ENCODE data around the gene TMEM40.

The TMEM40 gene

DNA sequence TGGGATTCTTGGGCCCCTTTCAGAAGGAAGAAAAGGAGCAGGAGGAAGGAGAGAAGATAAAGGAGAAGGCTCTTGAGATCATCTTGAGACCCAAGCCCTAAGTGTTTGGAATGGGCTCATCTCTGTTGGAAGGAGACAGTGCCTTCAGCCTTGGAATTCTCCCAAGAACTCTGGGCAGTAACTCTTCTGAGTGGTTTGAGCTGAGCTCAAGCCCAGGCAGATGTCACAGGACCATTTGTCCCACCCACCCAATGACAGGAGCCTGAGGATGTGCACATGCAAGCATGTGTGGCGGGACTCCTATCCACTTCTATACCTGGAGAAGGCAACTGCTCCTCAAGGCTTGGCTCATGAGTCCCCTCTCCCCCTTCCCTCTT lies 14.6 kb upstream of the TMEM40 start:
- DNase-seq (ENCODE audit: low spot score), result no peak
- no peak for TF ChIP-seq CTCF (IDR thresholded peaks at IDR 0.05; ENCODE audit: extremely low read depth, missing control alignments)

GRCh38 chr3:12773030-12773709 lies 14.1 kb upstream of the TMEM40 start:
- no peak for DNase-seq (ENCODE audit: low spot score)
- TF ChIP-seq CTCF (IDR thresholded peaks at IDR 0.05; ENCODE audit: extremely low read depth, missing control alignments), result no peak

DNA sequence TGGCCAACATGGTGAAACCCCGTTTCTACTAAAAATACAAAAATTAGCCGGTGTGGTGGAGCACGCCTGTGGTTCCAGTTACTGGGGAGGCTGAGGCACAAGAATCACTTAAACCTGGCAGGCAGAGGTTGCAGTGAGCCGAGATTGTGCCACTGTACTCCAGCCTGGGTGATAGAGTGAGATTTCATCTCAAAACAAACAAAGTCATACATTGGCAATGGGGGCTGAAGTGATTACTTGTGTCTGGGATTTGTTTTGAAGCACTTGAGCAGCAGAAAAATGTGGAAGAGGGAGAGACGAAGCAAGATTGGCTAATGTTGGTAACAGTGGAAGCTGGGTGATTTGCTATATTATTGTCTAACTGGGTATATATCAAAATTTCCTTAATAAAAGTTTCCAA lies 13.4 kb upstream of the TMEM40 start:
- TF ChIP-seq CTCF (IDR thresholded peaks at IDR 0.05; ENCODE audit: extremely low read depth, missing control alignments), result no peak
- no peak for DNase-seq (ENCODE audit: low spot score)

GRCh38 chr3:12771236-12771635 lies 12.2 kb upstream of the TMEM40 start:
- no peak for DNase-seq (ENCODE audit: low spot score)
- no peak for TF ChIP-seq CTCF (IDR thresholded peaks at IDR 0.05; ENCODE audit: extremely low read depth, missing control alignments)

DNA sequence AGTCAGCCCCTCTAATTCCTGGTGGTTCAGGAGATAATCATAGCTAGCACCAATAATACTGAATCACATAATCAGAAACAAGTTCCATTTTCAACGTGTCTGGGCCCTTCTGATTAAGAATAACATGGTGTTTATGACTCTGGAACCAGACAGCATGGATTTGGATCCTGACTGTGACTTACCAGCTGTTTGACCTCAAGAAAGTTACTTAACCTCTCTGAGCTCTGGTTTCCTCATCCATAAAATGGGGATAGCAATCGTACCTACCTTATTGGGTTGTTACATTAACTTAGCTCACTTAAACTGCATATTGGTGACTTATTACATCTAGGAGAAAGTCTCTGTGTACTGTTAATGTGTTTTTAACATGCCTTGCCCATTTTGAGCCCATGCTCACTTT lies 10.7 kb upstream of the TMEM40 start:
- TF ChIP-seq CTCF (IDR thresholded peaks at IDR 0.05; ENCODE audit: extremely low read depth, missing control alignments), result no peak
- DNase-seq (ENCODE audit: low spot score), result no peak

- TF ChIP-seq CTCF (IDR thresholded peaks at IDR 0.05; ENCODE audit: extremely low read depth, missing control alignments), result no peak
- no peak for DNase-seq (ENCODE audit: low spot score)
Measured at GRCh38 chr3:12768579-12769527, 9.8 kb upstream of the TMEM40 start.

- DNase-seq (ENCODE audit: low spot score), result no peak
- TF ChIP-seq CTCF (IDR thresholded peaks at IDR 0.05; ENCODE audit: extremely low read depth, missing control alignments), result no peak
Measured at GRCh38 chr3:12766541-12766940, 7.5 kb upstream of the TMEM40 start.

Measured in GM20000 (cell line).